Inflammatory macrophage treated with lipopolysaccharide for 4 hours (primary cell): ENCODE results near the gene DOCK4.

Source experiments
- DNase-seq: peaks from one replicate; pipeline ENCODE4 v3.0.0-alpha.2; 2020

DOCK4 gene

GRCh38 chr7:111743244-111743847 is 462.9 kb downstream of the DOCK4 start:
- DNase-seq: peak; percentile 61

DNA sequence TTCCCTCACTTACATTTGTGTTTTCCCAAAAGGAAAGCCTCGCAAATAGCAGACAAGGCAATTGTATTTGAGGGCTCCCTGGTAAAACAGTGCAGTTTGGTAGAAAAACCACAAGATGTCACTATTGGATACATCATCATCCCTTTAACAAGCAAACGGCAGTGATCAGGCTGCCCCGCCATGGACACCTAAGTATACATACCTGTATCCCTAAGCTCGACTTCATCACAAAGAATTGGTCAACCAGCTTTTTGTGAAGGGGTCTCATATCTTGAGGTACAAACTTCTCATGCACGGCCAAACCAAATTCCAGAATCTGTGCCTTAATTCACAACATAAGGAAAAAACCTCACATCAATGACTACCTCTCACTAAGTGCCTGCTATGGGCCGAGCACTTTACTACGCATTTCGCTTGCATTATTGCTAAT is 464.4 kb downstream of the DOCK4 start:
- DNase-seq: peak; percentile 21

GRCh38 chr7:111740942-111741341 is 465.3 kb downstream of the DOCK4 start:
- DNase-seq: no peak

DNA sequence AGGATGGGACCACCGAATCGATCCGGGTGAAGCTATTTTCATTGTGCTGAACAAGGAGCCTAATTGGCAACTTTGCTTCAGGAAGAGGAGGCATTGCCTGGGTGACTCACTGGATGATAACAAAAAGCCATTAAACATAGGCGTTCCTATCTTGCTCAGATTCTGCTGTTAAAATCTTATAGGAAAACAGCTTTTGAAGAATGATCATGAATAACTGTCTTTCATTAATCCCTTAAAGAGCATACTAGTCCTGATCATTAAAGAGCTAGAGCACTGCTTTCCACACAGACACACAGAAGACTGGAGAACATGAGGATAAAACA is 469.7 kb downstream of the DOCK4 start:
- no peak for DNase-seq

DNA sequence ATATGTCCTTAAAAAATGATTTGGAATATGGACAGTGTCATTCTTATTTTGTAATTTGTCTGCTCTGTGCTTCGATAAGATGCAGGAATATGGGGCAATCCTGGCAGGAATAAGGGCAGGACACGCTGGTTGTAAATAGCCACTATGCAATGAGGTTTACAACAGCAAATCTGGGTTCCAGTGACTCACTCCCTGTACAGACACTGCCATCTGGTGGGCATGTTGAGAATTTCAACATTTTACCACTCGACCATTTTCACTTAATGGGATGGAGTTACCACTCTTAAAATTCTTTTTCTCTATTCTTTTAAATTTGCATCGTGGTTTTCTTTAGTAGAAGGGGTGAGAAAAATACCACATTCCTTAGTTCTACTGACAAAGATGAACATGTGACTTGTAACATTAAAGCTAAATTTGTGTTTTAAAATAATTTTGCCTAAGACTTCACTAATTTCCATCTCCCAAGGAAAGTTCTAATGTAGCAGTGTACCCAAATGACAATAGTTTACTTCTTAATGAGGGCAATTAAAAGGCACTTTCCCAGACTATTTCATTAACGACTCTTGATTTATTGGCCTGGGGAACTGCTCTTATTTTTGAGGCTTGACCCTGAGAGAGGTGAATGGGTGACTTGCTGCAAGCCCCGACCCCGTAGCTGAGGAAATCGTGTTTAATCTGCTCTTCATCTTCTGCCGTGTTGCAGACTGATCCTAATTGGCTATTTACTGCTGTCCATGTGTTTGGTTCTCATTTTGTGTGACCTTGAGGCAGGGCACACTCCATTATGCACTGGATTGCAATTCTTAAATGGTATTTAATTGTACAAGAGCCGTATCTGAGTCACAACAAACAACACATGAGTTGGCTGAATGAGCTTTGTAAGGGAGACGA is 470.3 kb downstream of the DOCK4 start:
- peak; percentile 72 for DNase-seq

DNA sequence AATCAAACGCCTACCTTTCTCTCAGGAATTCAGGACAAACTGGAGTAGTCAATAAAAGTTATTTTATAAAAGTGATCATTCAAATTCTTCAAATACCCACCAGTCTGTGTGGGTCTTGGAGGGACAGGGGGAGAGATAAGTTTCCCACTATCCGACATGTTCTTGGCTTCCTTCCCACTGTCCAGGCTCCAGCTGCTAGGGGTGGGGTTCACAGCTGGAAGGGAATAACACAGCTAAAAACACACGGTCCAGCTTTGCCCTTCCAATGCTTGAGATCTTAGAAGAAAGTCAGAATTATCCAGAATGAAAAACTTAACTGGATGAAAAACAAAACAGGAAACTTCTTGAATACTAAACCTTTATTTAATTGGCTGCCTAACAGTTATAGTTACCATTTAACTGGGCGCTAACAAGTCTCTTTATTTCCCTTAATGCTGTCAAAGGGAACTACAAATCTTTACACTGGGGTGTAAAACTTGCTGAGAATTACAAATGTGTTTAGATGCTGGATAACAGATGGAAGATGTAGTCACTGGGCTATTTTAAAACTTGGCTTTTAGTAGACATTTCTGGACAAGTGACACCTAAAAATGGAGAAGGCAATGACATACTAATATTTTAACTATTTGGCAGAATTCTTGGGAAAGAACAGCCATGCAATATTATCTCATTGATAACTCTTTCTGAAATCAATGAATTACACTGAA is 471.1 kb downstream of the DOCK4 start:
- no peak for DNase-seq

- DNase-seq: no peak
These were observed 473.3 kb downstream of the DOCK4 start for GRCh38 chr7:111732923-111733322.

- DNase-seq: no peak
These were observed 475.5 kb downstream of the DOCK4 start for GRCh38 chr7:111730476-111731300.

- DNase-seq: no peak
These were observed 476.1 kb downstream of the DOCK4 start for GRCh38 chr7:111730057-111730456.

DNA sequence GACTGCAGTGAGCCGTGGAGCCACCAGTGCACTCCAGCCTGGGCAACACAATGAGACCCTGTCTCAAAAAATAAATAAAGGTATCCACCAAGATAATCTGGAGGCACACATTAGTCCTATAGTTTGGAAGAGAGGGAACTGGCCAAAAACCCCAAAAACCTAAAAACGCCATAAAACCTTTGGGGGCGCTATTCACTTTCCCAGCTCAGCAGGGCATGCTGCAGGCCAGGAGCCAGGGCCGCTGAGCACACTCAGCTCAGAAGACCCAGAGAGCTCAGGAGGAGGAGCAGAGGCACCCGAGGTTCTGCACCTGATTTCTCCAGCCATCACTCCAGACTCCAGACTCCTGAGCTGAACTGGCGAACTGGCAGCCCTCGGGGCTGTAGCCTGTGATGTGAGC is 476.7 kb downstream of the DOCK4 start:
- DNase-seq: no peak

DNA sequence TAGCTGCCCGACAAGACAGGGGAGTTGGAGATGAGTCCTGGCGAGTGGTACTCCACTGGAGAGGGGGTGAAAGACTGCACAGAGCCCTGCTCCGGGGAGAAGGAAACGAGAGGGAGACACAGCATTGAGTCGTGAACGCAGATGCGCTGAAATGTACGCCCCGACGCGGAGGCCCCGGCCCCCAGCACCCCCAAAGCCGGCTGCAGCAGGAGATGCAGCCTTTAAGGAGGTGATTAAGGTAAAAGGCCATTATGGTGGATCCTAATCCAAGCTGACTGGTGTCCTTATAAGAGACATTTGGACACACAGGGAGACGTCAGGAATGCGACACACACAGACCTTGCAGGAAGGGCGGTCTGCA is 477.6 kb downstream of the DOCK4 start:
- no peak for DNase-seq

DNA sequence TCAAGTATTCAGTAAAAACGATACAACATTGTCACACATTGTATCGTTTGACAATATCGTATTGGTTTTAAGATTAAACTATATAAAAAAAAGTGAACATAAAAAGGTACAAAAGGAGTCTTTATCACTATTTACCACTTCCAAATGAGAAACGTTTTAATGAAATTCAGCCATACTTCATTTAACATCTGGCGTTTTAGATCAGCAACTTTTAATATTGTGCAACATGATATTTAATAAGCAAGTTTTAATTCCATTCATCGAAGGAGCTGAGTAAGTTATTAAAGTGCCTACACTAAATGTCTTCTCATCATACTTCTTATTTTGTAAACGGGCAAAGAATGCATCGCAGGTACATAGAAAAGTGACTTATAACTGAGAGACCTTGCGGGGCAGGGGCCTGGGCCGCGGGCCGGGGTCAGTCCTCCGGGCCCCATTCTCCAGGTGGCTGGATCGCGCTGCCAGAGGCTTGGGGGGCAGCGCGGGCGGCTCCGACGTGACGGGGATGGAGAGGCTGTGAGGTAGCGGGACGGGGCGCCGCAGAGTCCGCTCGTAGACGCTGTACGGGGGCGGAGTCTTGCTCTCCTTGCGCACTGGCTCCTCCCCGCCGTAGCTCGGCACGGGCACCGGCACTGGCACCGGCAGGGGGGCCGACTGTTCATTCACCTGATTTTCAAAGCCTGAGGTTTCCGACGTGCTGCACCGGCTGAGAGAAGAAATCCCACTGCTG is 478.1 kb downstream of the DOCK4 start:
- DNase-seq: no peak

- no peak for DNase-seq
These were observed 487.3 kb downstream of the DOCK4 start for GRCh38 chr7:111718886-111719285.

DNA sequence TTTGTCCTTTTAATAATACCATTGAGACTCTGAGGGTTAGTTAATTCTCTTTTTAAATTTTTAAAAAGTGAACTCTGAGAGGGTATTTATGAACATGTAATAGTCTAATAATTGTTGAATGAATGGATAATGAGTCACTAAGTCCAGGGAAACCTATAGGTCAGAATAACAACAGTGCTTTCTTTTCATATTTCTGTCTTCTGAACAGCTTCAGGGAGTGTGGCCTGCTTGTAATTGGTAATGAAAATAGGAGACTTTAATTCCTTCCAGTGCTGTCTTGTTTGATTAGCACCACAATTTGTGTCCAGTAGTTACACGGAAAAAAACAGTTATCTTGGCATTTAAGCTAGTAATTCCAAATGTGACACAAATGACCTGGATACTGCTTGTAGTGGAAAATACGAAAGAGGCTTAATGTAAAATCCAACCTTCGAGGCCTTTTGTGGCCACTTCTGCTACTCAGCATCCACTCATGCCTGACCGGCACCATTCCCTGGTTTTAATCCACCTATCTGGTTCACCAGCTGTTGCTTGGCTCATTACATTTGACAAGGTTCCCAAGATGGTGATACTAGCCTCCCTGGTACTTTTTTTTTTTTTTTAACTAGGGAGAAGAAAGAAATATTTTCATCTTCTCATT is 494.7 kb downstream of the DOCK4 start:
- DNase-seq: no peak

DNA sequence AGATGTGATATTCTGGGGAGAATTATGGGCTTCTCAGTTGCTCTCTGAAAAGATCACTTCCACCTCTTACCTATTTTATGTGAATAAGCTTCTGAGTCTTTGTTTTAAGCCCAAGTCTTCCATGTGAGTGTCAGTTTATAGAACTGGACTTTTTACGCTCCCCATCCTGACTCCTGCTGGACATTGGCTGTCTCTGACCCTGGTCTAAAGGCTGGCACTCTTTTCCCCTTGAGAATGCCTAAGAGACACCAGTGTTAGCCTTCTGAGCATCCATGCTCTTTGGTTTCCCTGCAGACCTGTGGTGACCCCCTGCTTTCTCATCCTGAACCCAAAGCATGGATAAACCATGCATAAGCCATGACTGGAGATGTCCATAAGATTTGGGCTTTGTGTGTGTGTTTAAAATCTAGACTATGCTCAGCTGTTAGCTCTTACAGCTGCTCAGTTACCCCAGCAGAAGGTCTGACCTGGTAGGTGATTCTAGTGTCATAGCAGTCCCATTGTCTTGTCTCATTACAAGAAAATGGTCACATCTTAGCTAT is 495.3 kb downstream of the DOCK4 start:
- DNase-seq: no peak

- no peak for DNase-seq
These were observed 498.1 kb downstream of the DOCK4 start for GRCh38 chr7:111708072-111708471.

DNA sequence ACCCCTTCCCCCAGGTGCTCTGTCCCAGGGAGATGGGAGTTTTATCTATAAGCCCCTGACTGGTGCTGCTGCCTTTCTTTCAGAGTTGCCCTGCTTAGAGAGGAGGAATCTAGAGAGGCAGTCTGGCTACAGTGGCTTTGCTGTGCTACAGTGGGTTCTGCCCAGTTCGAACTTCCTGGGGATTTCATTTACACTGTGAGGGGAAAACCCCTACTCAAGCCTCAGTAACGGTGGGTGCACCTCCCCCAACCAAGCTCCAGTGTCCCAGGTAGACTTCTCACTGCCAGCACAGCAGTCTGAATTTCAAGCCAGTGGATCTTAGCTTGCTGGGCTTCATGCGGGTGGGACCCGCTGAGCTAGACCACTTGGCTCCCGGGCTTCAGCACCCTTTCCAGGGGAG is 500.4 kb downstream of the DOCK4 start:
- no peak for DNase-seq

DNA sequence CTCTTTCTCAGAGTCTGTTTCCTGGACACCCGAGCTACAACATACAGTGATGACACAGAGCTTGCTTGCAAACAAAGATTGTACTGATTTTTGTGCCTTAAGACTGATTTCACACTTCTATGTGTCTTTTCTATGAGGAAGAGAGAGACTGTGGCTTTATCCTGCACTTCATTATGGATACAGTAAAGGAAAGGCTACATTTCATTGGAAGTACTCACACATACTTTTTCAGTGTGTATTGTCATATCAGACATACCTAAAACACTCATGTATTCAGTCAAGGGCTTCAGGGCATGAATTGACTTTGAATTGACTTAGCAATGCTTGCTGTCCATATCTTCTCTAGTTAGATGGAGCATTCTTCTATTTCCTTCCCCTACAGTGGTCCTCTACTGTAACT is 508.4 kb downstream of the DOCK4 start:
- DNase-seq: no peak

DNA sequence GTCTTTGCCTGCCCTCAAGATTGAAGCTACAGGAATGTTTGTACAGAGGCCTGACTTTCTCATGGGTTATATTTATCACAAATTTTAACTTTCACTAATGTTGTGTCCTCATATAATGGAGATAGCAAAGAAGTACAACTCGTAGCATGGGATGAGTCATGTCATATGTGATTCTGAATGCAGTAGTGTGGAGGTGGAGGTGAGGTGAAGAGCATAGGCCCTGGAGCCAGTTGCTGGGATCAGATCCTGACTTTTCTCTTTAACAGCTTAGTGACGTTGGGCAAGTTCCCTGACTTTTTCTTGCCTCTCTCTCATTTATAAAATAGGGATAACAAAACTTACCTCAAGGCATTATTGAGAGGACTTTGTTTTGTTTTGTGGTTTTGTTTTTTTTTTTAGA is 511.8 kb downstream of the DOCK4 start:
- no peak for DNase-seq

DNA sequence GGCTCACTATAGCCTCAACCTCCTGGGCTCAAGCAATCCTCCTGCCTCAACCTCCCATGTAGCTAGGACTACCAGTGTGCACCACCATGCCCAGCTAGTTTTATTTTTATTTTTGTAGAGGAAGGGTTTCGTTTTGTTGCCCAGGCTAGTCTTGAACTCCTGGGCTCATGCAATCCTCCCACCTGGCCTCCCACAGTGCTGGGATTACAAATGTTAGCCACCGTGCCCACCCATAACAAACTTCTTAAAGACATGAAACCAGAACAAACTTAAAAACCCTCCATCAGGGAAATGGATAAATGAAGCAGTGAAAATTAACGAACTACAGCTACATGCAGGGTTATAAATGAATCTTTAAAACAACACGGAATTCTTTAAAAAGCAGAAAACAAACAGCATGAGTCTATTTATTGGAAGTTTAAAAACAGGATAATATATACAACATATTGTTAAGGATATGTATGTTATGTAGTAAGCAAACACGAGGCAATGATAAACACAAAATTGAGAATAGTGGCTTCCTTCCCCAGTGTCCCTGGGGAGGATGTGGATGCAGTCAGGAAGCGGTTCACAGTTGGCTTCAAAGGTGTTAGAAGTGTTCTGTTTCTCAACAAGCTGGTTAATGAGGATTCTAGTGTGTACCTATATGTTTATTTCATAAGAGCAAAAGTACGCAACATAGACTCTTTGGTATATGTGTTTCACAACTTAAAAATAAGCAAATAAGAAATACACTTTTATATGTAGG is 515.7 kb downstream of the DOCK4 start:
- no peak for DNase-seq

DNA sequence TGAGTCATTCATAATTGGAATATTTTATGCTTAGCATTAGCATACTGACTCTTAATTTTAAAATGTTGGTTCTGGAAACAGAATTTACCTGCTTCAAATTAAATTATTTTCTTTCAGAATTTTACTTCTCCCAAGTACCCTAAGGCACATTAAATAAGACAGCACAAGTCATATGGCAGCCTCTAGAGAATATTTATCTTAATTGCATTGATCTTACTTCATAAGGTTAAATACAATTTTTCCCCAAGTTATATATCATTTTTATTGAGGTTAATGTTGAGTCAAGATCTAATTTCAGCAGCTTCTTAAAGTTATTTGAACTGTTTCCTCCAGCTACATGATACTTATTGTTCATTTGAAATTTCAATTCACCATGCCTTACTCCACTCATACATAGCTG is 520.9 kb downstream of the DOCK4 start:
- no peak for DNase-seq
